Ishikawa (cell line): ENCODE measurements around the gene ANKRD24.

Experiments
- EP300 ChIP-seq: IDR thresholded peaks from 2 replicates; pipeline ENCODE4 v1.6.1; 2012; ENCODE audit warnings: borderline replicate concordance
- RAD21 ChIP-seq: IDR thresholded peaks from 2 replicates; pipeline ENCODE4 v1.6.1; 2012; ENCODE audit warnings: low read depth
- TAF1 ChIP-seq: IDR thresholded peaks from 2 replicates; pipeline ENCODE4 v1.6.1; 2012; ENCODE audit warnings: low read depth, mild to moderate bottlenecking
- TEAD4 ChIP-seq: IDR thresholded peaks from 2 replicates; pipeline ENCODE4 v1.6.1; 2012

DNA sequence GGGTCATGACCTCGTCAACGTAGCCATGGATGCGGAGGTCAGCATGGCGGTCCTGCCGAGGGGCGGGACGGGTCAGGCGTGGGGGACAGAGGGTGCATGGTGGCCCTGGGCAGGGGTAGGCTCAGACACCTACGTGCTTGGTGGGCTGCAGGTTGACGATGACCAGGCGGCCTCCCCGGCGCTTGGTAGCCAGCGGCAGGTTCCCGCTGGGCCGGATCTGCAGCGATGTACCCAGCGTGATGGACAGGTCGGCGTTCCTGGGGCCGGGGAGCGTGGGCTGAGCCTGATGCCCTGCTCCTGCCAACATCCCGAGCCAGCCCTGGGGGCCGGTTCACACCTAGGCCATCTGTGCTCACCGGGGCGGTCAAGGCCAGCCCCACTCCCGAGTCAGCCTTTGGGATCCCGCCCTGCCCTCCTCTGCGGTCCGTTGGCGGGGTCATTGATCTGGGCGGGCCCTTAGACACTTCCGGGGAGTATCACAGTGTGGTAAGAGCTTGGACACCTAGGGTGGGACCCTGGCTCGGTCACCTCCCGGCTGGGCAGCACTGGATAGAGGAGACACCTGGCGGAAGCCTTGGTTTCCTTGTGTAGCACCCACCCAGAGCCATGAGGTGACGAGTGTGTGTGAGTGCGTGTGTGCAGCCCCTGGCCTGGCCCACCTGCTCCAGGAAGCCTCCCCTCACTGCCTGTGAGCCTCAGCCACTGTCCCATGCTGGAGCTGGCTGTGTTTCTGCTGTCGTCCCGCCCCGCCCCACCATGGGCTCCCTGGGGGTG, 7.4 kb upstream of the ANKRD24 start:
- TF ChIP-seq EP300, result no peak
- TF ChIP-seq TEAD4, result no peak
- no peak for TF ChIP-seq TAF1
- TF ChIP-seq RAD21, result no peak
